HL-60 (cell line): ENCODE results near the gene BEX4.
A peak's percentile ranks its signal among the peaks of the same experiment; 100 is the strongest.

Experiments used
- DNase-seq, 2 experiments: peaks; one replicate each; pipeline ENCODE4 v3.0.0-alpha.2; 2010 to 2020; ENCODE audit warnings: low read depth in 1 of 2, low spot score in 1 of 2
- H3K27ac ChIP-seq: fragments of 250-450 bp; sonication (Bioruptor Pico); replicated peaks from 2 replicates; pipeline ENCODE4 v1.5.1; 2020; ENCODE audit warnings: mild to moderate bottlenecking, moderate library complexity
- H3K27me3 ChIP-seq: fragments of 250-450 bp; sonication (Bioruptor Pico); 2 replicates; pipeline ENCODE4 v1.5.1; 2021; ENCODE audit warnings: mild to moderate bottlenecking, moderate library complexity; ENCODE audit not compliant: insufficient read depth, poor library complexity, severe bottlenecking
- H3K4me3 ChIP-seq: replicated peaks from 2 replicates; pipeline ENCODE4 v1.5.1; 2011; ENCODE audit warnings: mild to moderate bottlenecking, control low read depth, low read length; ENCODE audit not compliant: insufficient read depth
- GABPA ChIP-seq: IDR thresholded peaks from 2 replicates; pipeline ENCODE4 v1.6.1; 2012; ENCODE audit warnings: low read depth
- POLR2AphosphoS5 ChIP-seq: IDR thresholded peaks from 2 replicates; pipeline ENCODE4 v1.6.1; 2012; ENCODE audit warnings: low read depth
- SPI1 ChIP-seq: IDR thresholded peaks from 2 replicates; pipeline ENCODE4 v1.6.1; 2012; ENCODE audit warnings: low read depth, mild to moderate bottlenecking, borderline replicate concordance
- TF ChIP-seq, protein P1 (sequence below): IDR thresholded peaks from 2 replicates; pipeline ENCODE4 v1.6.1; 2012; ENCODE audit warnings: low read depth; ENCODE audit not compliant: insufficient replicate concordance
- TF ChIP-seq, protein P2 (sequence below): IDR thresholded peaks from one replicate; pipeline ENCODE4 v1.5.1; 2011; ENCODE audit warnings: low read length, control low read depth, inconsistent platforms; ENCODE audit not compliant: insufficient read depth

Gene BEX4

GRCh38 chrX:103250977-103251376, 36.1 kb downstream of the BEX4 start:
- H3K27me3 ChIP-seq, result no peaks in the 10 kb centered on the region
- no peak overlapping the region for H3K27ac ChIP-seq
- no peak for TF ChIP-seq POLR2AphosphoS5
- TF ChIP-seq SPI1, result no peak
- TF ChIP-seq, protein P1, sequence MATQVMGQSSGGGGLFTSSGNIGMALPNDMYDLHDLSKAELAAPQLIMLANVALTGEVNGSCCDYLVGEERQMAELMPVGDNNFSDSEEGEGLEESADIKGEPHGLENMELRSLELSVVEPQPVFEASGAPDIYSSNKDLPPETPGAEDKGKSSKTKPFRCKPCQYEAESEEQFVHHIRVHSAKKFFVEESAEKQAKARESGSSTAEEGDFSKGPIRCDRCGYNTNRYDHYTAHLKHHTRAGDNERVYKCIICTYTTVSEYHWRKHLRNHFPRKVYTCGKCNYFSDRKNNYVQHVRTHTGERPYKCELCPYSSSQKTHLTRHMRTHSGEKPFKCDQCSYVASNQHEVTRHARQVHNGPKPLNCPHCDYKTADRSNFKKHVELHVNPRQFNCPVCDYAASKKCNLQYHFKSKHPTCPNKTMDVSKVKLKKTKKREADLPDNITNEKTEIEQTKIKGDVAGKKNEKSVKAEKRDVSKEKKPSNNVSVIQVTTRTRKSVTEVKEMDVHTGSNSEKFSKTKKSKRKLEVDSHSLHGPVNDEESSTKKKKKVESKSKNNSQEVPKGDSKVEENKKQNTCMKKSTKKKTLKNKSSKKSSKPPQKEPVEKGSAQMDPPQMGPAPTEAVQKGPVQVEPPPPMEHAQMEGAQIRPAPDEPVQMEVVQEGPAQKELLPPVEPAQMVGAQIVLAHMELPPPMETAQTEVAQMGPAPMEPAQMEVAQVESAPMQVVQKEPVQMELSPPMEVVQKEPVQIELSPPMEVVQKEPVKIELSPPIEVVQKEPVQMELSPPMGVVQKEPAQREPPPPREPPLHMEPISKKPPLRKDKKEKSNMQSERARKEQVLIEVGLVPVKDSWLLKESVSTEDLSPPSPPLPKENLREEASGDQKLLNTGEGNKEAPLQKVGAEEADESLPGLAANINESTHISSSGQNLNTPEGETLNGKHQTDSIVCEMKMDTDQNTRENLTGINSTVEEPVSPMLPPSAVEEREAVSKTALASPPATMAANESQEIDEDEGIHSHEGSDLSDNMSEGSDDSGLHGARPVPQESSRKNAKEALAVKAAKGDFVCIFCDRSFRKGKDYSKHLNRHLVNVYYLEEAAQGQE, result no peak
- no peak for TF ChIP-seq GABPA
- TF ChIP-seq, protein P2, sequence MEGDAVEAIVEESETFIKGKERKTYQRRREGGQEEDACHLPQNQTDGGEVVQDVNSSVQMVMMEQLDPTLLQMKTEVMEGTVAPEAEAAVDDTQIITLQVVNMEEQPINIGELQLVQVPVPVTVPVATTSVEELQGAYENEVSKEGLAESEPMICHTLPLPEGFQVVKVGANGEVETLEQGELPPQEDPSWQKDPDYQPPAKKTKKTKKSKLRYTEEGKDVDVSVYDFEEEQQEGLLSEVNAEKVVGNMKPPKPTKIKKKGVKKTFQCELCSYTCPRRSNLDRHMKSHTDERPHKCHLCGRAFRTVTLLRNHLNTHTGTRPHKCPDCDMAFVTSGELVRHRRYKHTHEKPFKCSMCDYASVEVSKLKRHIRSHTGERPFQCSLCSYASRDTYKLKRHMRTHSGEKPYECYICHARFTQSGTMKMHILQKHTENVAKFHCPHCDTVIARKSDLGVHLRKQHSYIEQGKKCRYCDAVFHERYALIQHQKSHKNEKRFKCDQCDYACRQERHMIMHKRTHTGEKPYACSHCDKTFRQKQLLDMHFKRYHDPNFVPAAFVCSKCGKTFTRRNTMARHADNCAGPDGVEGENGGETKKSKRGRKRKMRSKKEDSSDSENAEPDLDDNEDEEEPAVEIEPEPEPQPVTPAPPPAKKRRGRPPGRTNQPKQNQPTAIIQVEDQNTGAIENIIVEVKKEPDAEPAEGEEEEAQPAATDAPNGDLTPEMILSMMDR, result no peak
- no peak for DNase-seq
- H3K4me3 ChIP-seq, result no peak overlapping the region

DNA sequence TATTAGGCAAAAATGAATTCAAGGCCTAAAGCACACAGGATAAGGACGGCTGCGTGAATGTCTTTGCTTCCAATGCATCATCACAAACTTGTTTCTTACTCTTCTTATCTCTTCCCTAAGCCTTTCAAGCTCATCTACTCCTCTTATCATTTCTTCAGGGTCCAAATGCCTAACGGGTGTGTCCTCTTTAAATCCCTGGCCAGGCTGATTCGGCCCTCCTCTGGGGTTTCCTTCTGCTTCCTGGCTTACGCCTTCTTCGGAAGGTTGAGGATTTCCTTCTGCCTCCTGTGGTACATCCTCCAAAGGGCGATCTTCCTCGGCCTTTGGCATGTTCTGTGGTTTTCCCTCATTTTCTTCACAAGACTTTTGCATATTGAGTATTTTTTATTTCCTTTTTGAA, 38.7 kb downstream of the BEX4 start:
- H3K27ac ChIP-seq, result no peak overlapping the region
- no peak overlapping the region for H3K4me3 ChIP-seq
- TF ChIP-seq POLR2AphosphoS5 (no peak), GABPA (no peak), SPI1 (no peak)
- TF ChIP-seq, protein P2, result no peak
- TF ChIP-seq, protein P1, result no peak
- H3K27me3 ChIP-seq, result no peaks in the 10 kb centered on the region
- DNase-seq, result no peak

DNA sequence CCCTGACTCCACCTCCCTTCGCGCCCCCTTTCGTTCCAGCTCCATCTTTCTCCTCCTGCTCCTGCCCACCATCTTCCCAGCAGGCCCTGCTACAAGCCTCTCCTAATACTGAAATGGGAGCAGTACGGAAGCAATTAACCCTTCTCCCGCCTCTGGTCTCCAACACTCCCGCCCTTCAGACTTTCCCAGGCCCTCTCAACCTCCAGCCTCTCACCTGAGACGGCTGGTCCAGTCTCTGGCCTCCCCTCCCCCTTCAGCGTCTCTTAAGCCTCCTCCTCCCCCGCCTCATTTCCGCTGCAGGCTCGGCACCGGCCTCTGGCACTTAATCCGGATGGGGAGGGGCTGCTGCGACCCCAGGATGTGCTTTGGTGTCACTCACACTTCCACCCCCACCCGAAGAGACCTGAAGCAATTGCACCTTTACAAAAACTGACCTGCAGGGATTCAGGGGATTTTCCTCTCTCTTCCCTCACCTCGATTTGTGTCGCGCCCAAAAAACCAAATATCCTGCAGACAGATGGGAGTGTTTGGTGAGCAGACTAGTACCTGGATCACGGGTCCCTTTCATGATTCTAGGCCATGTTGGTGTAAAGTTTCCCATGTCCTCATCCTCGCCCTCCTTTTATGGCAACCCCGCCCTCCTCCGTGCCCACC, 39.4 kb downstream of the BEX4 start:
- Histone ChIP-seq H3K27me3 (no peaks in the 10 kb centered on the region), H3K27ac (peak overlapping the region; percentile 57), H3K4me3 (peak overlapping the region; percentile 49)
- peak in 1 of 2 experiments; percentile 11 for DNase-seq
- TF ChIP-seq POLR2AphosphoS5 (no peak), SPI1 (no peak), GABPA (no peak)
- TF ChIP-seq, protein P1, result no peak
- TF ChIP-seq, protein P2, result no peak
